Spleen (tissue), 11 donors: Measurements from ENCODE around the gene TEKT2. TPM values are rescaled to one million over a fixed set of nuclear protein-coding genes. Genes with fewer than 3 reads are reported as not detected.
A peak's percentile ranks its signal among the peaks of the same experiment; 100 is the strongest.

Experiments used
- DNase-seq: peaks from one replicate; pipeline ENCODE4 v3.0.0-alpha.2; 2020
- H3K27ac ChIP-seq, 8 donors: fragments of 200-600 bp; sonication (generic) in 7 of 8; 1 replicate in 4 of 8; 2 replicates in 4 of 8; pipeline versions ENCODE4 v1.5.0 to v1.8.0; 2016 to 2021; ENCODE audit warnings: inconsistent platforms in 4 of 8, mild to moderate bottlenecking in 4 of 8, moderate library complexity in 1 of 8
- H3K27me3 ChIP-seq, 7 donors: fragments of 200-600 bp; sonication (generic) in 6 of 7; replicated peaks in 1 of 7; 1 replicate in 4 of 7; 2 replicates in 3 of 7; pipeline versions ENCODE4 v1.5.0 to v1.8.0; 2016 to 2021; ENCODE audit warnings: inconsistent platforms in 3 of 7, mild to moderate bottlenecking in 1 of 7
- H3K36me3 ChIP-seq, 6 donors: fragments of 200-600 bp; sonication (generic) in 5 of 6; 1 replicate in 4 of 6; 2 replicates in 2 of 6; pipeline versions ENCODE4 v1.5.0 to v1.8.0; 2016 to 2021; ENCODE audit warnings: inconsistent platforms in 2 of 6
- H3K4me1 ChIP-seq, 6 donors: fragments of 200-600 bp; sonication (generic) in 5 of 6; 1 replicate in 3 of 6; 2 replicates in 3 of 6; pipeline versions ENCODE4 v1.5.0 to v1.8.0; 2016 to 2021; ENCODE audit warnings: inconsistent platforms in 3 of 6
- H3K4me3 ChIP-seq, 8 donors: fragments of 200-600 bp; sonication (generic) in 7 of 8; 1 replicate in 4 of 8; 2 replicates in 4 of 8; pipeline versions ENCODE4 v1.5.0 to v1.8.0; 2016 to 2021; ENCODE audit warnings: inconsistent platforms in 4 of 8, mild to moderate bottlenecking in 4 of 8, moderate library complexity in 2 of 8
- H3K9me3 ChIP-seq, 8 donors: fragments of 200-600 bp; sonication (generic) in 7 of 8; 1 replicate in 4 of 8; 2 replicates in 4 of 8; pipeline versions ENCODE4 v1.5.0 to v1.8.0; 2016 to 2021; ENCODE audit warnings: inconsistent platforms in 4 of 8
- CTCF ChIP-seq, 11 experiments: fragments of 200-600 bp in 7 of 11; fragments of 450-650 bp in 4 of 11; sonication (generic) in 4 of 11; IDR thresholded peaks in 8 of 11; conservative IDR thresholded peaks in 3 of 11; 1 replicate in 7 of 11; 2 replicates in 4 of 11; pipeline versions ENCODE4 v1.4.0 to v1.8.0; 2016 to 2021; ENCODE audit warnings: antibody characterized with exemption in 11 of 11, inconsistent platforms in 4 of 11, mild to moderate bottlenecking in 1 of 11
- POLR2A ChIP-seq, 3 donors: fragments of 450-650 bp; IDR thresholded peaks; one replicate each; pipeline ENCODE4 v1.5.1; 2017; ENCODE audit warnings: antibody characterized with exemption in 3 of 3, mild to moderate bottlenecking in 1 of 3
- POLR2AphosphoS5 ChIP-seq, 3 donors: sonication (generic); formaldehyde crosslinking; IDR thresholded peaks; one replicate each; pipeline ENCODE4 v1.5.1; 2017; ENCODE audit warnings: antibody characterized with exemption in 3 of 3
- WGBS, 5 donors: extraction: QIAGEN DNeasy Blood & Tissue Kit in 3 of 5; methylation state at CpG; one replicate each; pipeline versions ENCODE4 v1.1.5 to v1.1.7; 2013 to 2018; 5-methylcytosine and 5-hydroxymethylcytosine counted together
- intact Hi-C: fragments of 100-400 bp; cut with DNase I; formaldehyde crosslinking; loops from one replicate; pipeline ENCODE4 v1.15.0; 2023; ENCODE audit warnings: low total_unique reads
- polyA plus RNA-seq, 3 donors: library from polyadenylated mRNA; stranded (reverse); fragments of 200-250 nt; gene quantifications; one replicate each; pipeline ENCODE4 v1.2.1, GENCODE V29; 2013
- total RNA-seq, 7 donors: library from RNA; depleted of rRNA in 3 of 7; stranded (reverse); fragments of >200 nt in 3 of 7; fragmentation: NEBNext Ultra II Directional in 4 of 7; extraction: Animal tissue kit (Norgen Biotek cat#: 25700) in 4 of 7; gene quantifications; one replicate each; pipeline versions ENCODE4 v1.1.0 to v1.2.1, GENCODE V29; 2016 to 2021
- donor health status: healthy with polysubstance abuse.
- donor health status: DM: no; HTN: no; CAD: no; lungs with moderate emphysema.
- donor health status: DM: no; HTN: no; CAD: no.
- donor health status: Bipolar disorder and iron deficiency.
- donor health status: healthy.
- donor health status: DM: no; HTN: no; CAD: no.
- donor health status: DM: yes; HTN: yes; CAD: no.

TEKT2 gene
- total and polyA plus RNA-seq, 10 donors: 0.33 TPM; not detected in 9

- Histone ChIP-seq H3K4me3 (no peak overlapping the region), H3K36me3 (peaks cover 0 to 100% (median 69%) of the 10 kb centered on the region in 6 donors)
- WGBS, 5 donors: 88 to 100% (median 97%) methylated on average over 2 of the region's 2 CpGs
Observed at GRCh38 chr1:36040238-36040637, 43.7 kb upstream of the TEKT2 start.

GRCh38 chr1:36051821-36052220 is 32.1 kb upstream of the TEKT2 start:
- H3K9me3 ChIP-seq: peaks cover 0 to 14% (median 11%) of the 10 kb centered on the region in 8 donors
- no peaks in the 10 kb centered on the region for H3K27me3 ChIP-seq
- H3K27ac ChIP-seq: no peak overlapping the region
- no peak overlapping the region for H3K4me3 ChIP-seq
- H3K36me3 ChIP-seq: peaks cover 0 to 80% (median 21%) of the 10 kb centered on the region in 6 donors
- no peak for DNase-seq
- intact Hi-C loops: no loop called here
- TF ChIP-seq POLR2A (IDR thresholded peaks at IDR 0.05) (no peak), CTCF (IDR thresholded peaks at IDR 0.05 in 8 of 11, conservative IDR thresholded peaks at IDR 0.05 in 3 of 11) (no peak), POLR2AphosphoS5 (IDR thresholded peaks at IDR 0.05) (no peak)
- H3K4me1 ChIP-seq: peaks cover 0 to 7% (median 0%) of the 10 kb centered on the region in 6 donors

More at GRCh38 chr1:36040238-36040637, 43.7 kb upstream of the TEKT2 start:
- no peak for DNase-seq
- Histone ChIP-seq H3K27ac (no peak overlapping the region), H3K9me3 (no peaks in the 10 kb centered on the region), H3K4me1 (peaks cover 0 to 9% (median 0%) of the 10 kb centered on the region in 6 donors), H3K27me3 (no peaks in the 10 kb centered on the region)
- TF ChIP-seq POLR2A (IDR thresholded peaks at IDR 0.05) (no peak), POLR2AphosphoS5 (IDR thresholded peaks at IDR 0.05) (no peak), CTCF (IDR thresholded peaks at IDR 0.05 in 8 of 11, conservative IDR thresholded peaks at IDR 0.05 in 3 of 11) (no peak)
- intact Hi-C loops: no loop called here

- no peak for DNase-seq
- Histone ChIP-seq H3K4me1 (peaks cover 0 to 7% (median 0%) of the 10 kb centered on the region in 6 donors), H3K9me3 (no peaks in the 10 kb centered on the region), H3K27me3 (no peaks in the 10 kb centered on the region), H3K27ac (no peak overlapping the region), H3K4me3 (no peak overlapping the region), H3K36me3 (peaks cover 0 to 70% (median 15%) of the 10 kb centered on the region in 6 donors)
- intact Hi-C loops: no loop called here
- TF ChIP-seq POLR2A (IDR thresholded peaks at IDR 0.05): no peak
- TF ChIP-seq POLR2AphosphoS5 (IDR thresholded peaks at IDR 0.05): no peak
- TF ChIP-seq CTCF (IDR thresholded peaks at IDR 0.05 in 8 of 11, conservative IDR thresholded peaks at IDR 0.05 in 3 of 11): no peak
Observed at GRCh38 chr1:36053978-36054377, 29.9 kb upstream of the TEKT2 start.

- WGBS, 5 donors: 49 to 85% (median 67%) methylated on average over 5 of the region's 5 CpGs
- intact Hi-C loops: no loop called here
- no peaks in the 10 kb centered on the region for H3K9me3 ChIP-seq
- peaks cover 0 to 70% (median 12%) of the 10 kb centered on the region in 6 donors for H3K36me3 ChIP-seq
- peak overlapping the region in 4 of 8 donors; percentile 47 to 69 (median 54) for H3K27ac ChIP-seq
- peak overlapping the region in 1 of 8 donors; percentile 17 for H3K4me3 ChIP-seq
- peaks cover 0 to 7% (median 0%) of the 10 kb centered on the region in 6 donors for H3K4me1 ChIP-seq
- H3K27me3 ChIP-seq: no peaks in the 10 kb centered on the region
- DNase-seq: no peak
- TF ChIP-seq POLR2AphosphoS5 (IDR thresholded peaks at IDR 0.05) (no peak), CTCF (IDR thresholded peaks at IDR 0.05 in 8 of 11, conservative IDR thresholded peaks at IDR 0.05 in 3 of 11) (no peak), POLR2A (IDR thresholded peaks at IDR 0.05) (no peak)
Observed at GRCh38 chr1:36055706-36056105, 28.2 kb upstream of the TEKT2 start.
